VCaP (cell line): ENCODE data around the gene SLC9A8.

Experiments
- H3K27ac ChIP-seq: fragments of 450-650 bp; 2 replicates; pipeline ENCODE4 v1.5.1; 2017
- CTCF ChIP-seq: fragments of 450-650 bp; conservative IDR thresholded peaks from 2 replicates; pipeline ENCODE4 v1.5.1; 2017; ENCODE audit warnings: mild to moderate bottlenecking, moderate library complexity

The SLC9A8 gene

DNA sequence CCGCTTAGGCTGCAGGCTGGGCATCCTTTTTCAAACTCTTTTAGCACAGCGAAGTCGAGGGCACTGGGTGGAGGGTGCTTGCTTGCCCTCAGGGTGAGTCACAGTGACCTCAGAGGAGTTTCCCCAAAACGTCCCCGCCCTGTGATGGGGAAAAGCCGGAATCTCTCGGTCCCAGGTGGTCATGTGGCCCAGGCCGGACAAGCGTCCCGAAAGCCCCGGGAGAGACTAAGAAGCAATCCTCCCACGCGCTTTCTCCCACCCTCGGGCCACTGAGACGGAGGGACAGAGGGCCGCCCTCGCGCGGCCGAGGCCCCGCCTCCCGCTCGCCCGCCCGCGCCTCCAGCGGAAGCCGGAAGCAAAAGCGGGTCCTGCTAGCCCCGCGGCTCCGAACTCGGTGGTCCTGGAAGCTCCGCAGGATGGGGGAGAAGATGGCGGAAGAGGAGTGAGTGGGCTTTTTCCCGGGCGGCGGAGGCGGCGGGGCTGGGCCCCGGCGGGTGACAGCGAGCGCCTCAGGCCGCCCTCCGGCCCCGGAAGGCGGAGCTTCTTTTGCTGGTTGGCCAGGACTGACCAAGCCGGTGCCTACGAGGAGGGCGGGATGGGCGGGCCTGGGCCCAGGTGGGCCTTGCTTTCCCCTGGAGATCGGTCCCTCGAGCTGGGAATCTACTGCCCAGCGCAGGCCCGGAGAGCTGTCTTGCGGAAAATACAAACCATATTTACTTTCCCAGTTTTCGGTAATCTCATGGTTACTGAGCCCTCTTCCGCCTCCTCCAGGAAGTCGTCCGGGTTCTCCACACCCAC is at the start of gene SLC9A8:
Gene SLC9A8 (plus strand): TSS at position 322 of the 798 bp plus-strand sequence. CDS start 95 bp downstream, at position 417.
- peak within 1 kb of the TSS; percentile 90 for H3K27ac ChIP-seq
- TF ChIP-seq CTCF = peak; percentile 64

GRCh38 chr20:49762940-49763766 is 49.5 kb upstream of the SLC9A8 start:
- TF ChIP-seq CTCF = no peak
- H3K27ac ChIP-seq = no peak overlapping the region

DNA sequence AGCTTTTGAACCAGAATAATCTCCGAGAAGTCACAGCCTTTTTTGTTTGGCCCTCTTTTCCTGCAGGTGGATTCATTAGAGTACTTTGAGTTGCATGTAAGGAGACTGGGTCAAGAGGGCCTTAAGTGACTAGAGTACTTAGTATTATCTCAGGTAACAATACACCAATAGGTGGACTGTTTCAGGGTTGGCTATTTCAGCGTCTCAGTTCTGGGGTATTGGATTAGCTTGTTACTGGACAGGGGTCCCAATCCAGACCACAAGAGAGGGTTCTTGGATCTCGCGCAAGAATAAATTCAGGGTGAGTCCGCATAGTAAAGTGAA is 47.3 kb upstream of the SLC9A8 start:
- no peak overlapping the region for H3K27ac ChIP-seq
- no peak for TF ChIP-seq CTCF

DNA sequence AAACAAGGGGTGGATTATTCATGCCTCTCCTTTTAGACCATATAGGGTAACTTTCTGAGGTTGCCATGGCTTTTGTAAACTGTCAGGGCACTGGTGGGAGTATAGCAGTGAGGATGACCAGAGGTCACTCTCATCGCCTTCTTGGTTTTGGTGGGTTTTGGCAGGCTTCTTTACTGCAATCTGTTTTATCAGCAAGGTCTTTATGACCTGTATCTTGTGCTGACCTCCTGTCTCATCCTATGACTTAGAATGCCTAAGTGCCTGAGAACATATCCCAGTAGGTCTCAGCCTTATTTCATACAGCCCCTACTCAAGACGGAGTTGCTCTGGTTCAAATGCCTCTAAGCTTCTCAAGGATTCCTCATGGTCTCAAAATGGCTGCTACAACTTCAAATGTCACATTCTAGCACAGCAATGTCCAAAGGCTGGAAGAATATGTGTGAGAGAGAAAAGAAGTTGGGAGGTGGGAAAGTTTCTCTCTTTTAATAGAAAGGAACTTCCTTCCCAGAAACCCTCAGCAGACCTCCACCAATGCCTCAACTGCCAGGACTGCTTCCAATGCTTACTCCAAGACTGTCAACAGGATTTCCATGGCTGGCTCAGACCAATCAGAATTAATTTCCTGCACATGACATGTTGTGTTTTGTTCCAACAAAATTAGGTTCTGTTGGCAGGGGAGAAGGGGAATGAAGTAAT is 46.6 kb upstream of the SLC9A8 start:
- no peak overlapping the region for H3K27ac ChIP-seq
- no peak for TF ChIP-seq CTCF

GRCh38 chr20:49766979-49767521 is 45.6 kb upstream of the SLC9A8 start:
- no peak for TF ChIP-seq CTCF
- no peak overlapping the region for H3K27ac ChIP-seq

DNA sequence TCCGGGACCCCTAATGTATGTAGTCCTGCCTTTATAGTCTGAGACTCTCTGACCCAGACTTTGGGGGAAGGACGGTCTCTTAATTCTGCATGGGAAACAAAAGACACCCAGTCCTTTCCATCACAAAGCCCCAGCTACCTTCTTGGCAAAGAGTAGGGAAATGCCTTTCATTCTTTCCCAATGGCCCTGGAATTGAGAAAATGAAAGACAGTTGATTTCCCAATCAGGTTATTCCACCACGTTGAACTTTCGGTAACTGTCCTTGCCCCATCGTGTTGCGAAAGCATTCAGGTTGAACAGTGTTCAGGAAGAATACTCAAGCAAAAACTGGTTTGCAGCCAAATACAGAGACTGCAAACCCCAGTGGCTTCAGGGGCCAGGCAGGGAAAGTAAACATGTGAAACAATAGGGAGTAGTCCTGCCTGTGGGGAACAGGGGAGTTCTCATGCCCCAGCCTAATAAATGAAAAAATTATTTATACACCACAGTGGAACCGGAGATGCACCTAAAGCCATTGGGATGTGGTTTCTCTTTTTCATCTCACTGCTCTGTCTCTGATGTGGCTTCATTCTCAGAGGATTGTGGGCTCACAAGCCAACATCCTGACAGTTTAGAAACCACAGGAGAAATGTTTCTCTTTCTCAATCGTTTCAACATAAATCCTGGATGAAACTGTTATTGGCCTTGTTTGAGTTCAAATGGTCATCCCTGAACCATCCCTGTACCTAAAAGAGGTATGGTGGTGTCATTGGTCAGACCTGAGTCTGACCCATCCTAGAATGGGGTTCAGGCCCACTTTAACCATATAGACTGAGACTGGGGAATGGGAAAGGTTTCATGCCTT is 44.2 kb upstream of the SLC9A8 start:
- no peak for TF ChIP-seq CTCF
- H3K27ac ChIP-seq = no peak overlapping the region
